IPS DF 4.7 (cell line): ENCODE data around the gene WNT1.
A peak's percentile ranks its signal among the peaks of the same experiment; 100 is the strongest.

Source experiments
- DNase-seq: peaks from one replicate; pipeline ENCODE4 v3.0.0-alpha.2; 2013; ENCODE audit warnings: low spot score; ENCODE audit errors: extremely low read depth

Gene WNT1

GRCh38 chr12:49000346-49000745, 22.2 kb downstream of the WNT1 start:
- DNase-seq, result no peak

GRCh38 chr12:49008943-49009342, 30.8 kb downstream of the WNT1 start:
- DNase-seq, result no peak

- no peak for DNase-seq
Measured at GRCh38 chr12:49010092-49010668, 32.1 kb downstream of the WNT1 start.

GRCh38 chr12:49012739-49013138, 34.6 kb downstream of the WNT1 start:
- no peak for DNase-seq

GRCh38 chr12:49013428-49013827, 35.3 kb downstream of the WNT1 start:
- no peak for DNase-seq

GRCh38 chr12:49014547-49014946, 36.4 kb downstream of the WNT1 start:
- no peak for DNase-seq

GRCh38 chr12:49015196-49015595, 37.1 kb downstream of the WNT1 start:
- no peak for DNase-seq

GRCh38 chr12:49017891-49018260, 39.8 kb downstream of the WNT1 start:
- no peak for DNase-seq

GRCh38 chr12:49018261-49019119, 40.4 kb downstream of the WNT1 start, which contains the start of gene PRKAG1:
TSS of gene PRKAG1 (minus strand) at chr12:49018776. CDS start at chr12:49018740, 36 bp downstream.
- DNase-seq, result peak; percentile 93

- no peak for DNase-seq
Measured at GRCh38 chr12:49019120-49019430, 41.0 kb downstream of the WNT1 start.

GRCh38 chr12:49019443-49020324, 41.6 kb downstream of the WNT1 start:
- no peak for DNase-seq

GRCh38 chr12:49020441-49020840, 42.3 kb downstream of the WNT1 start:
- DNase-seq, result no peak

- DNase-seq, result no peak
Measured at GRCh38 chr12:49021292-49021915, 43.3 kb downstream of the WNT1 start.

- DNase-seq, result no peak
Measured at GRCh38 chr12:49022558-49023178, 44.5 kb downstream of the WNT1 start.

- no peak for DNase-seq
Measured at GRCh38 chr12:49023812-49024211, 45.7 kb downstream of the WNT1 start.

GRCh38 chr12:49024543-49024942, 46.4 kb downstream of the WNT1 start:
- DNase-seq, result no peak

GRCh38 chr12:49025463-49025862, 47.3 kb downstream of the WNT1 start:
- DNase-seq, result no peak

GRCh38 chr12:49026101-49026500, 48.0 kb downstream of the WNT1 start:
- no peak for DNase-seq

- DNase-seq, result no peak
Measured at GRCh38 chr12:49026678-49027480, 48.8 kb downstream of the WNT1 start.

GRCh38 chr12:49027846-49028555, 49.9 kb downstream of the WNT1 start:
- DNase-seq, result no peak
